Gastrocnemius medialis (tissue), 4 donors: Measurements from ENCODE around the gene TYSND1. TPM values are rescaled to one million over a fixed set of nuclear protein-coding genes. Genes with fewer than 3 reads are reported as not detected.
A peak's percentile ranks its signal among the peaks of the same experiment; 100 is the strongest.

ENCODE experiments used
- ATAC-seq, 2 donors: fragments of 150-250 bp; one replicate each; pipeline ENCODE4 v1.9.1; 2016
- DNase-seq, 2 donors: peaks; one replicate each; pipeline ENCODE4 v3.0.0-alpha.2; 2019
- H3K27ac ChIP-seq, 4 donors: fragments of 200-600 bp; sonication (generic); 1 replicate in 1 of 4; 2 replicates in 3 of 4; pipeline ENCODE4 v1.5.1; 2016 to 2018; ENCODE audit warnings: mild to moderate bottlenecking in 2 of 4, moderate library complexity in 1 of 4
- H3K27me3 ChIP-seq, 3 donors: fragments of 200-600 bp; sonication (generic) in 2 of 3; 1 replicate in 1 of 3; 2 replicates in 2 of 3; pipeline versions ENCODE4 v1.5.1 to v1.6.0; 2016 to 2019; ENCODE audit warnings: mild to moderate bottlenecking in 1 of 3, moderate library complexity in 1 of 3
- H3K36me3 ChIP-seq, 2 donors: fragments of 200-600 bp; sonication (generic) in 1 of 2; one replicate each; pipeline ENCODE4 v1.5.1; 2017 to 2018
- H3K4me1 ChIP-seq, 2 donors: fragments of 200-600 bp; sonication (generic) in 1 of 2; one replicate each; pipeline ENCODE4 v1.5.1; 2016 to 2017; ENCODE audit warnings: mild to moderate bottlenecking in 2 of 2
- H3K4me3 ChIP-seq, 4 donors: fragments of 200-600 bp; sonication (generic) in 3 of 4; 1 replicate in 1 of 4; 2 replicates in 3 of 4; pipeline ENCODE4 v1.5.1; 2016 to 2019; ENCODE audit warnings: mild to moderate bottlenecking in 2 of 4
- H3K9me3 ChIP-seq, 3 donors: fragments of 200-600 bp; sonication (generic) in 2 of 3; 1 replicate in 1 of 3; 2 replicates in 2 of 3; pipeline ENCODE4 v1.5.1; 2016 to 2019
- CTCF ChIP-seq, 5 experiments: fragments of 450-650 bp in 3 of 5; fragments of 200-600 bp in 2 of 5; sonication (generic) in 2 of 5; IDR thresholded peaks in 4 of 5; conservative IDR thresholded peaks in 1 of 5; 1 replicate in 4 of 5; 2 replicates in 1 of 5; pipeline ENCODE4 v1.5.1; 2016 to 2019; ENCODE audit warnings: antibody characterized with exemption in 5 of 5, mild to moderate bottlenecking in 3 of 5, moderate library complexity in 3 of 5
- POLR2A ChIP-seq, 2 donors: fragments of 450-650 bp; IDR thresholded peaks; one replicate each; pipeline ENCODE4 v1.6.1; 2017; ENCODE audit warnings: antibody characterized with exemption in 2 of 2, mild to moderate bottlenecking in 2 of 2, moderate library complexity in 2 of 2
- in situ Hi-C, 4 donors: fragments of 200-750 bp; cut with MboI; loops; one replicate each; pipeline versions ENCODE4 v1.15.0 to v1.8.0; 2017; ENCODE audit warnings: low sequenced_read_pairs in 4 of 4
- intact Hi-C: fragments of 100-400 bp; cut with DNase I; formaldehyde crosslinking; loops from one replicate; pipeline ENCODE4 v1.15.1; 2023; ENCODE audit warnings: low total_unique reads
- total RNA-seq, 4 donors: library from RNA; depleted of rRNA; stranded (reverse); fragments of >200 nt; gene quantifications; one replicate each; pipeline versions ENCODE4 v1.1.0 to v1.2.3, GENCODE V29; 2016

Gene TYSND1
- total RNA-seq, 4 donors from 2014 or later: 2.7 to 10.3 (median 4.7) TPM

- ATAC-seq: no peak
- in situ Hi-C loops (no loop called here), intact Hi-C loops (loop anchor here (5.0 kb wide), 1 partner anchor 87 kb away; the partner anchor contains the start of gene PPA1)
- Histone ChIP-seq H3K27ac (peak overlapping the region; percentile 82 to 94 (median 87)), H3K4me3 (peak overlapping the region; percentile 69 to 86 (median 76)), H3K4me1 (peaks cover 16 to 18% of the 10 kb centered on the region in 2 donors), H3K36me3 (peaks cover 0 to 6% of the 10 kb centered on the region in 2 donors), H3K9me3 (no peaks in the 10 kb centered on the region), H3K27me3 (no peaks in the 10 kb centered on the region)
- DNase-seq: no peak
- TF ChIP-seq POLR2A (IDR thresholded peaks at IDR 0.05): no peak
- no peak for TF ChIP-seq CTCF (IDR thresholded peaks at IDR 0.05 in 4 of 5, conservative IDR thresholded peaks at IDR 0.05 in 1 of 5)
Observed at GRCh38 chr10:70145166-70145665, 1.3 kb downstream of the TYSND1 start.

GRCh38 chr10:70144372-70145110 lies 2.0 kb downstream of the TYSND1 start:
- ATAC-seq: no peak
- Histone ChIP-seq H3K27me3 (no peaks in the 10 kb centered on the region), H3K4me3 (peak overlapping the region in 2 of 4 donors; percentile 69 to 82), H3K4me1 (peaks cover 16 to 18% of the 10 kb centered on the region in 2 donors), H3K9me3 (no peaks in the 10 kb centered on the region), H3K27ac (peak overlapping the region in 1 of 4 donors; percentile 89), H3K36me3 (no peaks in the 10 kb centered on the region)
- in situ Hi-C loops: no loop called here
- no peak for TF ChIP-seq CTCF (IDR thresholded peaks at IDR 0.05 in 4 of 5, conservative IDR thresholded peaks at IDR 0.05 in 1 of 5)
- TF ChIP-seq POLR2A (IDR thresholded peaks at IDR 0.05): no peak
- no peak for DNase-seq
- intact Hi-C loops: loop anchor here (5.0 kb wide), 1 partner anchor 88 kb away; the partner anchor contains the start of gene PPA1

- in situ Hi-C loops: no loop called here
- no peaks in the 10 kb centered on the region for H3K9me3 ChIP-seq
- H3K4me1 ChIP-seq: peaks cover 16 to 18% of the 10 kb centered on the region in 2 donors
- no peak overlapping the region for H3K4me3 ChIP-seq
- TF ChIP-seq CTCF (IDR thresholded peaks at IDR 0.05 in 4 of 5, conservative IDR thresholded peaks at IDR 0.05 in 1 of 5) (no peak), POLR2A (IDR thresholded peaks at IDR 0.05) (no peak)
- no peaks in the 10 kb centered on the region for H3K27me3 ChIP-seq
- no peak for ATAC-seq
- intact Hi-C loops: no loop called here
- H3K36me3 ChIP-seq: no peaks in the 10 kb centered on the region
- no peak overlapping the region for H3K27ac ChIP-seq
- no peak for DNase-seq
Observed at GRCh38 chr10:70142555-70142954, 3.9 kb downstream of the TYSND1 start.

GRCh38 chr10:70140297-70140696 lies 6.2 kb downstream of the TYSND1 start:
- intact Hi-C loops: no loop called here
- no peak overlapping the region for H3K27ac ChIP-seq
- no peak for TF ChIP-seq POLR2A (IDR thresholded peaks at IDR 0.05)
- TF ChIP-seq CTCF (IDR thresholded peaks at IDR 0.05 in 4 of 5, conservative IDR thresholded peaks at IDR 0.05 in 1 of 5): no peak

More at GRCh38 chr10:70140297-70140696, 6.2 kb downstream of the TYSND1 start:
- H3K4me3 ChIP-seq: no peak overlapping the region
- in situ Hi-C loops: no loop called here
- H3K27me3 ChIP-seq: no peaks in the 10 kb centered on the region
- no peaks in the 10 kb centered on the region for H3K36me3 ChIP-seq
- H3K4me1 ChIP-seq: peaks cover 19 to 20% of the 10 kb centered on the region in 2 donors
- DNase-seq (no peak), ATAC-seq (no peak)
- H3K9me3 ChIP-seq: no peaks in the 10 kb centered on the region
